HG02798 (cell line): ENCODE measurements around the gene OR13C8.
"Not testable (repeated sequence)": the region's sequence is repeated elsewhere in the genome, so short reads cannot be mapped to it uniquely, and the experiment has no call there.

Experiments
- ATAC-seq: cut with Tn5 transposase; IDR thresholded peaks from one replicate; pipeline ENCODE4 v1.9.1; 2021; ENCODE audit warnings: mild to moderate bottlenecking; ENCODE audit not compliant: unreplicated experiment, poor library complexity

The OR13C8 gene, protein sequence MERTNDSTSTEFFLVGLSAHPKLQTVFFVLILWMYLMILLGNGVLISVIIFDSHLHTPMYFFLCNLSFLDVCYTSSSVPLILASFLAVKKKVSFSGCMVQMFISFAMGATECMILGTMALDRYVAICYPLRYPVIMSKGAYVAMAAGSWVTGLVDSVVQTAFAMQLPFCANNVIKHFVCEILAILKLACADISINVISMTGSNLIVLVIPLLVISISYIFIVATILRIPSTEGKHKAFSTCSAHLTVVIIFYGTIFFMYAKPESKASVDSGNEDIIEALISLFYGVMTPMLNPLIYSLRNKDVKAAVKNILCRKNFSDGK

DNA sequence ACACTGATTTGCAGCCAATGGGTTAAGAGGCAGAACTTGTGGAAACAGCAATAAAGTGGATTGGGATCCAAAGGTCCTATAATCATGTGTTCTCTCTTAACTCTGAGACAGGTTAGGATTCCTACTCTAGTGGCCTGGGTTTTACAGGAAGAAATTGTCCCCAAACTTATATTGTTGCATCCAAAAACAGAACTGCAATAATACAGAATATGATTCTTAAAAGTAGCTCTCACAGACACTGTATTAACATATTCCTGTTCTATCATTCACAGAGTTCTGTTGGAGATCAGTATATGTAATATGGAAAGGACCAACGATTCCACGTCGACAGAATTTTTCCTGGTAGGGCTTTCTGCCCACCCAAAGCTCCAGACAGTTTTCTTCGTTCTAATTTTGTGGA lies at the start of gene OR13C8:
OR13C8 (plus strand) TSS at position 301 of the 400 bp plus-strand sequence; CDS start at position 301, 0 bp downstream.
- no peak for ATAC-seq

DNA sequence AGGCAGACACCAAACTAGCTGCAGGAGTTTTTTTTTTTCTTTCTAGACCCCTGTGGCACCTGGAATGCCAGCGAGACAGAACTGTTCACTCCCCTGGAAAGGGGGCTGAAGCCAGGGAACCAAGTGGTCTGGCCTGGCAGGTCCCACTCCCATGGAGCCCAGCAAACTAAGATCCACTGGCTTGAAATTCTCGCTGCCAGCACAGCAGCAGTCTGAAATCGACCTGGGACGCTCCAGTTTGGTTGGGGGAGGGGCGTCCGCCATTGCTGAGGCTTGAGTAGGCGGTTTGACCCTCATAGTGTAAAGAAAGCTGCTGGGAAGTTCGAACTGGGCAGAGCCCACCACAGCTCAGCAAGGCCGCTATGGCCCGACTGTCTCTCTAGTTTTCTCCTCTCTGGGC lies 48.7 kb upstream of the OR13C8 start:
- not testable (repeated sequence) for ATAC-seq

DNA sequence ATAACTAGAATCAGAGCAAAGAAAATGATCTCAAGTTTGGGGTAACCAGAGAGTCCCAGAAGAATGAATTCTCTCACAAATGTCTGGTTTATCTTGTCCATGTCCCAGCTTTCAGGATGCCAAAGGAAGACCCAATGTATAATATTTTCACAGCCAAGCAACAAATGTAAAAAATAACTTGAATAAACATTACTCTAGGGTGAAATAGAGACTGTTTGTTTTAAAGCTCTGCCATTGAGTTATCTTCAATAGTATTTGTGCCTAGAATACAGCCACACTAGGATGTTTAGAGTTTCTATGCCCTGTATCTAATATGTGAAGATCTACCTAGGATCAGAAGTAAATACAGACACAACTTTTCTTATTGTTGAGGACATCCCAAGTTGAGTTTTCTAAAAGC lies 41.9 kb upstream of the OR13C8 start, which contains the start of gene OR13C4:
OR13C4 (minus strand) TSS at position 101 of the 400 bp plus-strand sequence; CDS start at position 101, 0 bp downstream.
- ATAC-seq: no peak

DNA sequence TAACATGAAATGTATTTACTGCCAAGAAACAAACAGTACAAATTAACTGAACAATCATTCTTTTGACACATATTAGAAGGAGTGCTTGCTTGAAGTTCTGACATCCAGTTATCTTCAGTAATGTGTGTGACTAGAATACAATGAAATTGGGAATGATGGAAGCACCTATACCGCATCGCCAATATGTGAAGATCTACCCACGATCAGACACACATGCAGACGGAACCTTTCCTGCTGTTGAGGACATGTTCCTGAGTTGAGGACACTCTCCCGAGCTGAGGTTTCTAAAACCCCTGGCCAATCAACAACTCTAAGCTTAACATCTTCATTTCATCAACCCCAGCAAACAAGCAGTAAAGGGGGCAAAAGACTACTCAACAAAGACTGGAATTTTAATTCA lies 32.2 kb upstream of the OR13C8 start, which contains the start of gene OR13C3:
OR13C3 (minus strand) TSS at position 101 of the 400 bp plus-strand sequence. CDS start 133 bp downstream, outside the sequence.
- no peak for ATAC-seq

DNA sequence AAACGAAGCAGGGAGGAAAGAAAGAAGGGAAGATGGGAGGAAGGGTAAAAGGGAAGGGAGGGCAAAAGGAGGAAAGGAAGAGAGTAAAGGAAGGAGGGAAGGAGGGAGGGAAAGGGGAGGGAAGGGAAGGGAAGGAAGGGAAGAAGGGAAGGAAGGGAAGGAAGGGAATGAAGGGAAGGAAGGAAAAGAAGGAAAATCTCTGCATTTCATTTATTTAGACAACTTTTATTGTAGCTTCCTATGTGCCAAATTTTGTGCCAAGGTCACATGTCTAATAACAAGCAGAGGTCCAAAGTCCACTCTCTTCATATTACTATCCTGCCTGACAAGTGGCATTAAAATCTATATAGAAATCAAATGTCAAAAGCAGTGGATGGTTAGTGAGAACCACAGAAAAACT lies 29.7 kb upstream of the OR13C8 start:
- ATAC-seq: no peak

DNA sequence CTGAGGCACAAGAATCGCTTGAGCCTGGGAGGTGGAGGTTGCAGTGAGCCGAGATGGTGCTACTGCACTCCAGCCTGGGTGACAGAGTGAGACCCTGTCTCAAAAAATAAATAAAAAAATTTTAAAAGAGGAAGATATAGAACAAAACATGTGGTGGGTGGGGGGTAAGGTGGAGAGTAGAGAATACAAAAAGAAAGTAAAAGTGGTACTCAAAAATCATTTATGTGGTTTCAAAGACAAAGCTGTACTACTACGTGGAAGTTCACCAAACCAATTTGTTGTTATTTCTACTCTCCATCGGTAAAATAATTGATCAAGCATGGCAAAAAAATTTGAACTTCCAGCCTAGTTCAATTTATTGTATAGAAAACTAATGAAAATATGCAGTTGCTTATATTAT lies 24.3 kb upstream of the OR13C8 start:
- no peak for ATAC-seq

DNA sequence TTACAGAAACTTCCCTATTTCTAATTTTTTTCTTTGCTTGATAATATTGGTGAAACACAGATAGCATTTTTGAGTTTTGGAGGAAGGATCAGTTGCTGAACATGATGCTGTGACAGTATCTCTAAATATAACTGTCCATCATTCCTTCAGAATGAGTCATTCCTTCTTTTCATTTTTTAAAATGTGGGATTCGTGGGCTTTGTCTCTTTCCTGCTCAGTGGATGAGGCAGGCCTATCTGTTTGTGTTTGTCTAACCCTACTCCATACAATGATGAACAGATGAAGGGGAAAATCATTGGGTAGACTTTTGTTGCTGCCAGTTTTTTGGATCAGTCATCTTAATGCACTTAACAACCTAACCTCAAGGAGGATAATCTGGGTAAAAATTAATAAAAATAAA lies 15.7 kb upstream of the OR13C8 start:
- ATAC-seq: no peak

DNA sequence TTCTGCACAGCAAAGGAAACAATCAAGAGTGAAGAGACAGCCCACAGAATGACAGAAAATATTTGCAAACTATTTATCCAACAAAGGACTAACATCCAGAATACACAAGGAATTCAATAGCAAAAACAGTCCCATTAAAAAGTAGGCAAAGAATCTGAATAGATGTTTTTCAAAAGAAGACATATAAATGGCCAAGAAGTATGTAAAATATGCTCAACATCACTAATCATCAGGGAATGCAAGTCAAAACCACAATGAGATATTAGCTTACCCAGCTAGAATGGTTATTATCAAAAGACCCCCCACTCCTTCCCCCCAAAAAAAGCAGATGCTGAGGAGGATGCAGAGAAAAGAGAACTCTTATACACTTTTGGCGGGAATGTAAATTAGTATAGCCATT lies 13.4 kb upstream of the OR13C8 start:
- ATAC-seq: no peak

DNA sequence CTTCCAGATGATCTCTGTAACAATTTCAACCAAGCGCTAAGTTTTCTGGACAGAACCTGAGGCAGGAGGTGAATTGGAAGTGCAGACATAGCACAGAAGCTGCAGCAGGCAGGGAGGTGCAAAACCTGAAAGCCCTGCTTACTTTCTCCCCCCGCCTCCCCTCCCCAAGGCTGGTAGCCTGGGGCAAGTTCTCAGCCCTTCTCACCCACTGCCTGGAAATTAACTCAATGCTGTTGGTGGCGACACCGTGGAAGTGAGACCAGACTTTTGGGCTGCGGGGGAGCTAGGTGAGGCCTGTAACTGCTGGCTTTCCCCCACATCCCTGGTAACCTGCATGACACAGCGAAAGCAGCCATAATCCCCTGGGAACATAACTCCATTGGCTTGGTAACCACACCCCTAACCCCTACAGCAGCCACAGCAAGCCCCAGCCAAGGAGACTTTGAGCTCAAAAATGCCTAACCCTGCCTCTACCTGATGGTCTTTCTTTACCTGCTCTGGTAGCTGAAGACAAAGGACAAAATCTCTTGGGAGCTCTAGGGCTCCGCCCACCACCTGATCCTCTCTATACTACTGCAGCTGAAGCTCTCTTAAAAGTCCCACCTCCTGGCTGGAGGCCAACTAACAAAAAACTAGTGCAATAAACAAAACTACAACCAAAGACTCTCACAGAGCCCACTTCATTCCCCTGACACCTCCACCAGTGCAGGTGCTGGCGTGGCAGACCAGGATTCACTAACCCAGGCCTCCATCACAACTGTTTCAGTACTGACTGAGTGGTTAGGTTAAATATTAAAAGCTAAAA lies 11.9 kb upstream of the OR13C8 start:
- ATAC-seq: peak; percentile 76

DNA sequence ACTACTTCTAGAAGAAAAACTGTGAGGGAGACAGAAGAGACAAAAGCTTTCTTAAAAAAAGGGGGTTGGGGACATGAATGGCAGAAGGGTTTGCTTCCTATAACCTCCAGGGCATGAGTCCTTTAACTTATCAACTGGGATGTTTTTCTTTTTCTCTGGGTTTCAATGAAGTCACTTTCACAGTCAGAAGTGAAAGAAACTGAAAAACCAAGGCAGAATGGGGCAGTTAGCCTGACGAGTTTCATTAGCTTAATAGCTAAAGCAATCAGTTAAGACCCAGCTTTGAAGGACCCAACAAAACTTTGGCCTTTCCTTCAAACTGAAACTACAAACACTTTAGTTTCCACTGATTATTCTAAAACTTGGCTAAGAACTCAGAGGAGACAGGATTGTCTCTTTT lies 4.6 kb upstream of the OR13C8 start:
- ATAC-seq: no peak

DNA sequence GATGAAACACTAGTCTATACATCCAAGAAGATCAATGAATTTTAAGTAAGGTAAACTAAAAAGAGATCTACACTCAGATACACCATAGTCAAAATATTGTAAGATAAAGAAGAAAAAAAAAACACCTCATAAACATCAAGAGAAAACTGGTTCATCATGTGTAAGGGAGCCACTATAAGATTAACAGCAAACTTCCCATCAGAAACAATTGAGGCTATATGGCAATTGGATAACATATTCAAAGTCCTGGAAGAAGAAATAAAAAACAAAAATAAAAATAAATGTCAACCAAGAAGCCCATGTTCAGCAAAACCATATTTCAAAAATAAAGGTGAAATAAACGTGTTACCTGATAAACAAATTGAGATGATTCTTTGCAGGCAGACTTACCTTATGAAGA lies 3.6 kb downstream of the OR13C8 start:
- ATAC-seq: no peak

DNA sequence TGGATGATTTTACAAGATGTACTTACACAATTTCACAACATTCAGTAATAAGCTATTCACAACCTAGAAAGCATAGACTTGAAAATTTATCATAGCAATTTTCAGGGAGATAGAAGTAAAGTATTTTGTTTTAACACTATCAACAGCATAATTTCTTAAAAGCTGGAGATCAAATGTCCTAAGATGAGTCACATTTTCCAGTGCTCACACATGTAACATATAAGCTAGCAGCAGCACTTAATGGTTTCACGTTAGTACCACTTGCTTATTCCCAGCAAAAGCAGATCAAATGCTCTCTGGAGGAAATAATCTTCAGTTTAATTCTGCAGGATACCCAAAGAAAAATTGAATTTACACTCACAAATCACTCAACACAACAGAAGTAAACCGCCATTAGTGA lies 6.5 kb downstream of the OR13C8 start:
- ATAC-seq: no peak

DNA sequence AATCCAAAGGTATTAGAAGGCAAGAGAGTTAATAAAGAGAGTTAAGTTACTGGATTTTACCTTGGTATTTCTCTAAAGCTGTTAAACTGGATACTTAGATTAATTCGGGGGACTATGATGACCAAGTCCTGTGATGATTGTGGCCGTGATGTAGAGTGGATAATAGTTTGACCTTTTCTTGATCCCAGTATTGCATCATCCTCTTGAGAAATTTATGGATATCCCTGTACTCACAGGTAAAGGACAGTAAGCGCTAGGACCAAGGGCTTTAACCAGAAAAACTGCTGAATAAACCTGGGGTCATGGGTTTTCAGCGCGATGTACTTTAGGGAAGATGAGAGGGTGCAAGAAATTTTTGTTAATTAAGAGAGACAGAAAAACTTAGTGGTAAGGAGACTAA lies 8.3 kb downstream of the OR13C8 start:
- ATAC-seq: no peak

DNA sequence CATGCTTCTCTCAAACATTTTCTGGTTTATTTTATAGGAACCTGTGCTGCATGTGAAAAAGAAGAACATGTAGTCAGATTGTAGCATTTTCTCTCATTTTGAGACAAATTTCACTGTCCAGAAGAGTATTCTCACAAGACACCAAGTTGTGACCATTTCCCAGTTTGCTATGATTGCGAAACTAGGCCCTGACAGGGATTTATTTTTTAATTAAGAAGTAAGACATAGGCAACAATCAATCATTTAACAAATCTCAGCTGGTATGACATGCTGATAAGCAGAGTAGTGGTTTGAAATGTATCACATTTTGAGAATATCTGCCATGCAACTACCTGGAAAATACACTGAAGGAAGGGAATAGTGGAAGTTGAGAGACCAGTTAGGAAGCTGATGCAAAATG lies 11.6 kb downstream of the OR13C8 start:
- no peak for ATAC-seq

DNA sequence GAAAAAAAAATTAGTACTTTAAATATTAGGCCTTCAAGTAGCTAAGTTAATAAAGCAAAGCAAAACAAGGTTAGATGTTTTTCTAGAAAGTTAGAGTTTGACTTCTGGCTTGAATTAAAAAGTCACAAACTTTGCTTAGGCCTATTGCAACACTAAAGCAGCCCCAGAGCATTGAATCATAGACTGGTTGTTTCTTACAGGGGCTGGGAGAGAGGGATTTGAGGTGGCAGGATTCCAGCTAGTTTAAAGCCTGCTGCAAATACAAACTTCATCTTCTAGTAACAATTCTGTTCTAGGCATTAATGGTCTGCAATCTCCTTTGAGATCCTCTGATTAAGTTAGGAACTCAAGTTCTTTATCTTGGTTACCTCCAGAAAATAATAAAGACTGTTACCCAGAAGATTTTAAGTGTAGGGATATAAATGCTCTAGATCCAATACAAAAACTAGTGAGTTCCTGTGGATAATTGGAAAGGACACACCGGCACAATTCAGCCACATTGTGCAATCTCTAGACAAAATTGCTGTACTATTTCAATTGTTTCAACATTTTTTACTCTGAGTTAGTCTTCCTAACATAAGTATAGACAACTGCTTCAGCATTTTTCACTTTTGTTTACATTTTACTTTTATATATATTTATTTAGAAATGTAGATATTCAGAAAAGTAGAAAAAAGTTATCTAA lies 17.7 kb downstream of the OR13C8 start:
- no peak for ATAC-seq

DNA sequence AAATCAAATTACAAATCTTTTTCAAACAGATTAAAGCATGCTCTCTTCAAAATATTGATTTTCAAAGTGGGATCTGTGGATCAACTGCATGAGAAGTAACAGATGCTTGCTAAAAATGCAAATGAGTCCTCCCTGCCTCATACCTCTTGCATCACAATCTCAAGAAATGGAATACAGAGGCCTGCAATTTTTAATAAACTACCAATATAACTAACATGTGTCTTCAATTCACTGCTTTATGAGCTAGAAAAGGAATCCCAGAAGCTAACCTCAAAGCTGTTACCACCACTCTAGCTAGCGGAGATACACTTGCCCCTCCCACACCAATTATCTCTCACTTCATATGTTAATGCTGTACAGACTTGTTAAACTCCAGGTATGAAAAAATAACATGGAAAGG lies 20.7 kb downstream of the OR13C8 start:
- ATAC-seq: no peak

DNA sequence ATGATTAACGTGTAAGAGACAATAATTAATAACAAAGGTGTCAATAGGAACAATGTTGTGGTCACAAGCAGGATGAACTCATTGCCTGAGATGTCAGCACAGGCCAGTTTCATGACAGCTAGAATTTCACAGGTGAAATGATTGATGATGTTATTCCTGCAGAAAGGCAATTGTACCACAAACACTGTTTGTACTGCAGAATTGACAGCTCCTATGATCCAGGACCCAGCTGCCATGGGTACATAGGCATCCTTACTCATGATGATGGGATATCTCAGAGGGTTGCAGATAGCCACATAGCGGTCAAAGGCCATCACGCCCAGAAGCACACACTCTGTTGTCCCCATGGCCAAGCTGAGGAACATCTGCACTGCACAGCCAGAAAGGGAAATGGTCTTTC lies 29.8 kb downstream of the OR13C8 start:
- not testable (repeated sequence) for ATAC-seq

DNA sequence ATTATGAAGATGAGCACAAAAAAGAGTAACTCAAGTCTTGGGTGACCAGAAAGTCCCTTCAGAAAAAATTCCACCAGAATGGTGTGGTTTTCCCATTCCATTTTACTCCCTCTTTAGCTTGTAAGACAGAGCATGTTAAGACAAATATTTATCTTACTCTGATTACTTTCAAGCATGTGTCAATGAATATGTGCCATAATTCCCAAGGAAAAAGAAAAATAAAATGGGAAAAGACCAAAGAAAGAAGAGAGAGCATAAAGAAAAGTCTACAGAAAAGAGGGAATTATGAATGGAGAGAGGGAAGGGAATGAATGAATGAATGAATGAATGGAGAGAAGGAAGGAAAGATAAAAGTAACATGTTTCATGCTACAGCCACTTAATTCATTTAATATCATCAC lies 30.3 kb downstream of the OR13C8 start, which contains the start of gene OR13C5:
OR13C5 (minus strand) TSS at position 101 of the 400 bp plus-strand sequence; CDS start at position 101, 0 bp downstream.
- ATAC-seq: not testable (repeated sequence)

DNA sequence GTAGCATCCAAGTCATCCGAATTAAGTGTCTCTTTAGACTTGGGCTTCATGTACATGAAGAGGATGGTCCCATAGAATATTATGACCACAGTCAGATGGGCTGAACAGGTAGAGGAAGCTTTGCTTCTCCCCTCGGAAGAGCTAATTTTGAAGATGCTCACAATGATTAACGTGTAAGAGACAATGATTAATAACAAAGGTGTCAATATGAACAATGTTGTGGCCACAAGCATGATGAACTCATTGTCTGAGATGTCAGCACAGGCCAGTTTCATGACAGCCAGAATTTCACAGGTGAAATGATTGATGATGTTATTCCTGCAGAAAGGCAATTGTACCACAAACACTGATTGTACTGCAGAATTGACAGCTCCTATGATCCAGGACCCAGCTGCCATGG lies 35.8 kb downstream of the OR13C8 start:
- ATAC-seq: peak; percentile 44

DNA sequence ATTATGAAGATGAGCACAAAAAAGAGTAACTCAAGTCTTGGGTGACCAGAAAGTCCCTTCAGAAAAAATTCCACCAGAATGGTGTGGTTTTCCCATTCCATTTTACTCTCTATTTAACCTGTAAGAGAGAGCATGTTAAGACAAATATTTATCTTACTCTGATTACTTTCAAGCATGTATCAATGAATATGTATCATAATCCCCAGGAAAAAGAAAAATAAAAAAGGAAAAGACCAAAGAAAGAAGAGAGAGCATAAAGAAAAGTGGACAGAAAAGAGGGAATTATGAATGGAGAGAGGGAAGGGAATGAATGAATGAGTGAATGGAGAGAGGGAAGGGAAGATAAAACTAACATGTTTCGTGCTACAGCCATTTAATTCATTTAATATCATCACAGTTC lies 36.6 kb downstream of the OR13C8 start, which contains the start of gene OR13C2:
OR13C2 (minus strand) TSS at position 101 of the 400 bp plus-strand sequence; CDS start at position 101, 0 bp downstream.
- ATAC-seq: not testable (repeated sequence)

DNA sequence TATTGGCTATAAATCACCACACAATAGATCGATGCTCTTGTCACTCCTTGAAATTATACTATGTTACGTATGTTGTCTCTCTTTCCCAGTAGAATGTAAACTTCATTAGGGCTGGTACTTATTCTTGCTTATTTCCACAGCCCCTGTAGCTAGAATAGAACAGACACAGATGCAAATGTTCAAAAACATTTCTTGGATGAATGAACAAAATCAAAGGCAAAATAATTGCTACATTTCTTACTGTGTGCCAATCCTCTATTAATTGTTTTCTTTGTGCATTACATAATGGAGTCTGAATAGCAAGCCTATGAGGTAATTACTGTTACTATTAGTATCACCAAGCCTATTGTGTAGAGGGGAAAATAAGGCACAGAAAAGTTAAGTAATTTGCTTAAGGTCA lies 37.2 kb downstream of the OR13C8 start:
- no peak for ATAC-seq
